Activated CD8-positive, alpha-beta memory T cell treated with anti-CD3 and anti-CD28 coated beads, Interleukin-2, amount 50 U/mL, for 24 hours (primary cell): ENCODE results near the gene SDE2.
"Not testable (repeated sequence)": the region's sequence is repeated elsewhere in the genome, so short reads cannot be mapped to it uniquely, and the experiment has no call there.

Experiments
- DNase-seq: peaks from one replicate; pipeline ENCODE4 v3.0.0-alpha.2; 2020; ENCODE audit errors: extremely low read depth

The SDE2 gene

DNA sequence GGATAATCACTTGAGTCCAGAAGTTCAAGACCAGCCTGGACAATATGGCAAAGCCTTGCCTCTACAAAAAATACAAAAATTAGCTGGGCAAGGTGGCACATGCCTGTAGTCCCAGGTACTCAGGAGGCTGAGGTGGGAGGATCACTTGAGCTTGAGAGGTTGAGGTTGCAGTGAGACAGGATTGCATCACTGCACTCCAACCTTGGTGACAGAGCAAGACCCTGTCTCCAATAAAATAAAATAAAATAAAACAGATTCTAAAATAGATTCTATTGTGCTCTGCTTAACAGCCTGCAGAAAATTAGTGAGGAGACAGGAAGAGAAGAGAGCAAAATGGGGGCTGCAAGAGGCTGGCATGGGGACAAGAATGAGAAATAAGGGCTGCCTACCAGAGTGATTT is 7.5 kb upstream of the SDE2 start:
- DNase-seq = no peak

DNA sequence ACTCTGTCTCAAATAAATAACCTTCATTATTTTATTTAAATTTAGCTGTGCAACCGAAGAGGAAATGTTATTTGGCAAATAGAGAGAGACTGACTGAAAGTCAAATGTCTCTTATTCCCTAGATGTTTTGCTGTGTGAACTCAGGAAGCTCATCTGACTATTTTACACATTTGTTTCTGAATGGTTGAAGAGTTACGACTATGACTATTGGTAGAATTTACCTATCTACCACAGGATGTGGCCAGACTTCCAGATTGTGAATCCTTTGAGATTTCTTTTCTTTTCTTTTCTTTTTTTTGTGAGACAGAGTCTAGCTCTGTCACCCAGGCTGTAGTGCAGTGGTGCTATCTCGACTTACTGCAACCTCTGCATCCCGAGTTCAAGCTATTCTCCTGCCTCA is 5.3 kb upstream of the SDE2 start:
- no peak for DNase-seq

DNA sequence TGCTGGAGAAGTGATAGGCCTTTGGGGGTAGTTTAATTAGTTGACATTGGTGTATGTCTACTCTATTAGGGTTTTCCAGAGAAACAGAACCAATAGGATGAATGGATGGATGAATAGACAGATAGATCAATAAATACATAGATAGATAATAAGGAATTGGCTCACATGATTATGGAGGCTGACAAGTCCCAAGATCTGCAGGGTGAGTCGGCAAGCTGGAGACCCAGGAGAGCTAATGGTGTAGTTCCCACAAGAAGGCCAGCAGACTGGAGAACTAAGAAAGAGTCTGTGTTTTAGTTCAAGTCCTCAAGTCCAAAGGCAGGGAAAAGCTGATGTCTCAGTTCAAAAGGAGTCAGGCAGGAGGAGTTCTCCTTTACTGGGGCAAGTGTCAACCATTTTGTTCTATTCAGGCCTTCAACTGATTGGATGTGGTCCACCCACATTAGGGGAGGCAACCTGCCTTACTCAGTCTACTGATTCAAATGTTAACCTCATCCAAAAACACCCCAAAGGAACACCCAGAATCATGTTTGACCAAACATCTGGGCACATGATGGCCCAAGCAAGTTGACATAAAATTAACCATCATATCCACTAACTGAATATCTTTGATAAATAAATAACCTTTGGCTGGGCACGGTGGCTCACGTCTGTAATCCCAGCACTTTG is 4.5 kb upstream of the SDE2 start:
- DNase-seq = no peak

DNA sequence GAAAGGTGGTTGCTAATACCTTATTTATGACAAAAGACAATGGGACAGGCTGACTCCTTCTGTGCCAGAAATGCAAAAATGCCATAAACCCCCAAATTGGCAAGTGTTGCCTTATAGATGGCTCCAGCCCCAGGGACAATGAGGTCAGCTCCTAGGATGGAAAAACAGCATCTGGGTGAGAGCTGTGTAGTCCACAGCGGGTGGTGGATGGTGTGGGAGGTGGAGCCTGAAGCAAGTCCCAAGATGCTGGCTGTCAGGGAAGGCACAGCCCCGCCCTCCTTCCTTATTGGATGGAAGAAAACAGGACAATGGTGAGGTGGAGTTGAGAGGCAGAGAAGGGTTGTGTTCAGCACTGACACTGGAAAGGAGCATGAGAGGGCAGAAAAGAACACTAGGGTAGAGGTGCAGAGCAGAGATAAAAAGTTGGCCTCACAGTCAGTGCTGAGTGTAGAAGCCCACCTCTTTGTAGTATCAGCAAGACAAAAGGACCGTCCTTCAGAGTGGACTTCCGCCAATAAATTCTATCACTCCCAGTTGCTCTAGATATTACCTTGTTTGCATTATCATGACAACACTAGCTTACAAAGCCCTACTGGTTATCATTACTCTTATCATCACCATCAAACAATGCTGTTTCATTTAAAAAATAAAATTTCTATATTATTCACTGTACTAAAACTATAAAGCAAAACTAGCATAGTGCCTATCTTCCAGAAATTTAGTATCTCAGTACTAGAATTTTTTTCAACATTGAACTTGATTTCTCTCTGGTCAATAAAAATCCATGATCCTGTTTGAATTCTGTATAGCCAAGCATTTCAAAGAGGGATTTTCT is 3.7 kb upstream of the SDE2 start:
- no peak for DNase-seq

DNA sequence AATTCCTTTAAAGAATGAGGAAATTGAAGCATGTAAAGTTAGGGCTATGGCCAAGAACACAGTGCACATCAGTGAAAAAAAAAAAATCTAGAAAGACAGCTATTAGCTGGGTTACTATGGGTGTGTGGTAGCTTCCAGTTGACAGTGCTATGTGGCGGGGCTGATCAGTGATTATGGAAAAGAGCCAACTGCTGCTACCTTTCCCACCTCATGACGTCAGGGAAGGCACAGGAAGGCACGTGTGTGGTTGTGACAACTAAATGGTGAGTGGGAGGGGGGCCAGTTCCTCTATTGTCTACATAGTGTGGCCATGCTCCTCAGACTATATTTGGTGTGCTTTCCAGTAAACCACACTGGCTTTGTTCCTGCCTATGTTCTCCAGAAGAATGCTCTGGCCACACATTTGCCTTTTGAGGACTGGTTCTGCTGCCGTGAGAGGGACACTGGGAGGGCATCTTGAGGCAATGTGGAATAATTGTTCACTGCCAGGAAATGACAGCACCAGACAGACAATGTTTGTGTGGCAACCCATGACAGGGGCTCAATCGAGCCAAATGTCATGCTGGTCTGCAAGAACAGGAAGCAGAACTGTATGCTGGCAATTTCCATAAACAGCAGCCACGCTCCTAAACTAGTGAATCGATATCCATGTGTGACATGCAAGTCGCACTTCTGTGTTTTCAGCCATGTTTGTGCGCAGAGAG is 3.0 kb upstream of the SDE2 start:
- no peak for DNase-seq

DNA sequence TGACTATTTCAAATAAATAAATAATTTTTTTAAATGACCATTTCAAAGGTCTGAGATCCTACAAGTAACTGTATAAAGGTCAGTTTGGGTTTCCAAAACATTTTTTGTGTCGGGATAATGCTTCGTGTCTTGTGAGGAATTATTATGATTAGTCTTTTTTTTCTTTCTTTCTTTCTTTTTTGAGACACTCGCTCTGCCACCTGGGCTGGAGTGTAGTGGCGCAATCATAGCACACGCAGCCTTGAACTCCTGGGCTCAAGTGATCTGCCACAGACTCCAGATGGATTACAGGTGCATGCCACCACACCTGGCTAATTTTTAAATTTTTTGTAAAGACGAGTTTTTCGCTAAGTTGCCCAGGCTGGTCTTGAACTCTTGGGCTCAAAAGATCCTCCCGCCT is 1.9 kb upstream of the SDE2 start:
- no peak for DNase-seq

DNA sequence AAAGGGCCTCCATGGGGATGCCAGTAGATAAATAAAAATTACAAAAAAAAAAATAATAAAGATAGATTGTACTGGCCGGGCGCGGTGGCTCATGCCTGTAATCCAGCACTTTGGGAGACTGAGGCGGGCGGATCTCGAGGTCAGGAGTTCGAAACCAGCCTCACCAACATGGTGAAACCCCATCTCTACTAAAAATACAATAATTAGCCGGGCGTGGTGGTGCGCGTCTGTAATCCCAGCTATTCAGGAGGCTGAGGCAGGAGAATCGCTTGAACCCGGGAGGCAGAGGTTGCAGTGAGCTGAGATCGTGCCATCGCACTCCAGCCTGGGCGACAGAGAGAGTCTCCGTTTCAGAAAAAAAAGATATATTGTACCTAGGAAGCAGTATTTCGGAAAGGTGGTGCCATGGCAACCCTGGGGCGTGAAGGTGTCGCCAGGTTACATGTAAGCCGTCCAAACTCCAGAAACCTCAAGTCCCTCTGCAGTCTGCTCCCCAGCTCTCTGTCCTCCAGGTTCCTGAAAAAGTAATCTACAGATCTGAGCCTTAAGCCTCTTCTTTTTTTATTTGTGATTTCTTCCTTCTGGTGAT is 1.4 kb upstream of the SDE2 start:
- DNase-seq = not testable (repeated sequence)

DNA sequence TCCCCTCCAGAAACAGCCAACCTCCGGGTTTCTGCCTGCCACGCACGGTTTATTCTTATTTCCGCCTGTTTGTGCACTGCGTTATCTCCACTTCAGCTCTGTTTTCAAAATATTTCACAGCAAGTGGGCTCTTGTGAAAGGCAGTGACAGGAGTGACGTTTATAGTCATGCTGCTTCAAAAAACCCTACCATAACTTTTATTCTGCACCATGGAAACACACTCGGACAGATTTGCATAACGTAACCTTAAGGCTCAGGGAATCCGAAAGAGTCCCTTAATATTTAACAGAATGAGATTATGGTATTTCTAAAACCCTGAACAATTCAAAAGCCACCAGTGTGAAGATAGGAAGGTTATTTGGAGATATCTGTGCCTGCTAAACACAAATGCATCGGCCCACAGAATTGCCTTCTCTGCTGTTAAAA is 782 bp upstream of the SDE2 start:
- no peak for DNase-seq

DNA sequence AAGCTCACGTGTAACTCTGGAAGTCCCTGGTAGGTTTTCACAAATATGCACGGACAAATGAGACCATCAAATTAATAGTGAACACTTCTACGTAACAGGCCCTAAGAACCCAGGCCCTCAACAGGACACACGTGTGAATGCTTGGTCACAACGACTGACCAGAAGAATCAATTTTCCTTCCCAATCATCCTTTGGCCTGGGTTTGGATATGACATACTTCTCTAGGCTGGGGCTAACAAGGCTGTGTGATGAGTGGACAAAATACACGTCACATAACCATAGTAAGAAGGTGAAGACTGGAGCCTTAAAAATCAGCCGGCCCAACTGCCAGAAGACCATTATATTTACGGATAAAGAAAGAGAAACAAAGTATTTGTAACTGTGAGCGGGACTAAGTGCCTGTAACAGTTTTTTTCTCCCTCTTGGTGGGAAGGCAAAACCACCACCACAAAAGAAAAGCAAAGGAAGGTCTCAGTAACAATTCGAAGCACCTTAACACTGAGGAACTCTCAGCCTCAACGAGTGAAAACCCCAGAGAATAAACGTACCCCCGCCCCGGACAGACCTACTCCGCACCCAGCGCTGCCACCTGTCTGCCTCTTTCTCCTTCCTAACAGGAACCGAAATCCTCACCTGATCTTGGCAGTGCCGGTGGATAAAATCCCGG is 450 bp downstream of the SDE2 start:
- no peak for DNase-seq

DNA sequence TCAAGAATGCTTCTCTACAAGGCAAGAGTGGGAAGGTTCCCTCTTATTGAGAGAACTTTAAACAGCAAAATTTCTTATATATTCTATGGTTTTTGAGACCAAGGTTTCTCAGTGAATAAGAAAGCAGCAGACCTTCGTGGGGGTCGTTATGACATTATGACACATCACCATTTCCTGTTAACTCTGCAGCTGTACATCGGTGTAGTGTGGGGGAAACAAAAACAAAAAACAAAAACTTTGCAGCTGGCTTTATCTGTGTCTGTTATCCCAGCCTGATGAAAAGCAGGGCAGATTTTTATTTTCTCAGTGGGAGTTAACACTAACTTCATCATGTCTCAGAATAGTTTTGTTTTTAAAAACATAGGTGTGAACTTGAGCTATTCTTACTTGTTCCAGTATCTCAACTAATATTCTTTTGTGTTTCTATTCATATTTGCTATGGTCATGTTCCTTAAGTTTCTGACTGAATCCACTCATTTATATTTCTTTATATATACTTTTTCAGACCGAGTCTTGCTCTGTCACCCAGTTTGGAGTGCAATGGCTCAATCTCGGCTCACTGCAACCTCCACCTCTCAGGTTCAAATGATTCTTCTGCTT is 2.1 kb downstream of the SDE2 start:
- no peak for DNase-seq

DNA sequence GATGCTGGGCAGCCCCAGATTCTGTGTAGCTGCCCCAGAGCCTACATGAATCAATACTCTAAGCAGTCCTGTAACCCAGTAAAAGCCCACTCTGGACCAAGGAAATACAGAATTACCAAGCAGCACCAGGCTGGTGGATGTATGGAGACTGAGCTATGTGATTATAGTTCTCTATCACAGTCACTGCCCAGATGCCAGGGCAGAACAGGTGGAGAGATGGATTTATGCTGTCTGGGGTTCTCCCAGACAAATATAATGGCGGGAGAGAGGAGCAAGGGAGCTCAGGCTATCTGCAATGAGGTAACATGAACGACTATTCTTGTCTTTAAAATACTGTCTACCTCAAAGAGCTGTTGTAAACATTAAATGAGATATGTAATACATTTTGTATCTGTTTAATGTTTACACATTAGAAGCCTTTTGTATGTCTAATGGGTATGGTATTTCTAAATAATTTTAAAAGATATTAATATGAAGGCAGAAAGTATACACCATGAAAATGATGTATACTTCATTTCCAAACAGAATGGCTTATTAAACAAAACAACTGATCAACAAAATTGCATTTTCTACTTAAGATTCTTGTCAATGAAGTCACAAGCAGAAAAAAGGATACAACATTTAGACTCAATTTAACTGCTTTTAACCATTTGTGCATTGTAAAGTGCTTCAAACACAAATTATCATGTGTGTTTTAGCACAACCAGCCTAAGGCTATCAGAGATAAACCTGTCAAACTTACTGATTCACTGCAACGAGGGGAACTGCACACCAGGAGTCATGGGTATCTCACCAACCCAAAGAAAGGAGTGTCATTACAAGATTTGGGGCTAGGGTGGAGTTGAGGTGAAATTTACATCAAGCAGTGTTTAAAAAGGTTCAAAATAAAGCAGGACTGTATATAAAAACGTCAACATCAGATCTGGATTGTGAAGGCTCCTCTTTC is 3.0 kb downstream of the SDE2 start:
- DNase-seq = no peak

DNA sequence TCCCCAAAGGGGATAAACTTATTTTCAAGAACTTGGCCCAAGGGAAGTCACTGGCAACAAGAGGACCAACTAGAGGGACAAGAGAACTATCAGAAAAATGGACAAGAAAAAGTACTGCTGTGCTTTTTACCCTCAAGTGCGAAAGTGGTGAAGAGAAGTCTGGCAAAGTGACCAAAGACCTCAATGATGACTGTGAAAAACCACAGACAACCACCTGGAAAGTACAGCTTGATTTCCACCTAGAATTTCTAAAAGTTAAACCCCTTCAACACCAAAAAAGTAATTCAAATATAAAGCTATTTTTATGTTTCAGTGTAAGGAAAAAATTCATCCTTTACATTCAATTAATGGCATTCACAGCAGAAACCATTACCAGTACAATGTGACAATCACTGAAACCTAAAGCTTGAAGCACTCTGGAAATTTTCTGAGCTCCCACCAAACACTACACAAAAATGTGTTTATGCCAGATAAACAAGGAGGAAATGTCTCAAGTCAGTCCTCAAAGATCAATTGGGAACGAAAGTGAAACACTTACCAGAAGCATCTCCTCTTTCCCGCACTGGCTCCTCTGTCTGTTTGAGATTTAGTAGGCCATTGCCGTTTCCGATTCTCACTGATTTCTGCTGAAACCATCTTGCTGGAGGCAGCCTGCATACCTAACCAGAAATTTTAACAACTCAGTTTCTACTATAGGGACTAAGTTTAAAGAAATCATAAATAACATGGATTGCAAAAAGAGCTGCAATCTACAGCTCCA is 8.3 kb downstream of the SDE2 start:
- DNase-seq = no peak

DNA sequence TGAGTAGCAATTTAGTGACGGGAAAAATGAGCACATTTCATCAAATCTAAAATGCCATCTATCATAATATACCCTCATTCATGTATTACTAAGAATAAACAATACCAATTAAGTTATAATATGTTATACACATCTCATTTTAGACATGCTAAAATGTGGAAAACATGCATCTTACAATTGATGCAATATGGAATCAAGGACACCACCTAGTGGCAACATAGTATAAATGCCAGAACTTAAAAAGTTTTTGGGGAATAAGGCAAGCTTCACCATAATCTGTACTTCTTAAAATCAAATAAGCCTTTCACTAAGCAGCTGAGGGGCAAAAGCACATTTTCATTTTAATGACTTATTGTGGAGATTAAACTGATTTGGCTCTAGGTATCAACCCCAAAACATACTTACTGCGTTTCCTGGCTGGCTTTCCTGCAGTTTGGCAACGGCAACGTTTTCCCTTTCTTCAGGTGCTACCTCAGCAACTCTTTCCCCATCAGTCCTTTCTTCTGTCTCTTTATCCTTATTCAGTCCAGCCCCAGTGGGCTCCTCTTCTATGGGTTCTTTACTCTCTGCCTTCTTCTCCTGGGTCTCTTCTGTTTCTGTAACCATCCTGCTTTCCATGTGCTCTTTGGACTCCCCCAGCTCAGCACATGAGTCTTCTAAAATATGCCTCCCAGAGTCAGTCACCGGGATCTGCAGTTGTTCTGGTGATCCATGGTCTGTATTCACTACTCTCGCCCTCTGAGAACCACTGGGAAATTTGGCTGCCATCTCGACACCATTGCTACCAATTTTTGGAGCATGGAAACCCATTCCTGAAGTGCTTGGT is 11.4 kb downstream of the SDE2 start:
- DNase-seq = no peak

DNA sequence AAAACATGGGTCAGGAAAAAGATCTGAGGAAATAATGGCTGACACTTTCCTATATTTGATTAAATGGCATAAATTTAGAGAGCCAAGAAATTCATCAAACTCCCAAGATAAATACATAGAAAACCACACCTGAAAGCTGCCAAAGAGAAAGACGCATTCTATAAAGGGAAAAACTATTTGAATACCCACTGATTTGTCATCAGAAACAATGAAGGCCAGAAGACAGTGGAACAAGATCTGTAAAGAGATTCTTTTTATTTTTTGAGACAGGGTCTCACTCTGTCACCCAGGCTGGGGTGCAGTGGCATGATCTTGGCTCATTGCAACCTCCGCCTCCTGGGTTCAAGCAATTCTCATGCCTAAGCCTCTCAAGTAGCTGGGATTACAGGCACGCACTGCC is 17.4 kb downstream of the SDE2 start:
- DNase-seq = no peak

DNA sequence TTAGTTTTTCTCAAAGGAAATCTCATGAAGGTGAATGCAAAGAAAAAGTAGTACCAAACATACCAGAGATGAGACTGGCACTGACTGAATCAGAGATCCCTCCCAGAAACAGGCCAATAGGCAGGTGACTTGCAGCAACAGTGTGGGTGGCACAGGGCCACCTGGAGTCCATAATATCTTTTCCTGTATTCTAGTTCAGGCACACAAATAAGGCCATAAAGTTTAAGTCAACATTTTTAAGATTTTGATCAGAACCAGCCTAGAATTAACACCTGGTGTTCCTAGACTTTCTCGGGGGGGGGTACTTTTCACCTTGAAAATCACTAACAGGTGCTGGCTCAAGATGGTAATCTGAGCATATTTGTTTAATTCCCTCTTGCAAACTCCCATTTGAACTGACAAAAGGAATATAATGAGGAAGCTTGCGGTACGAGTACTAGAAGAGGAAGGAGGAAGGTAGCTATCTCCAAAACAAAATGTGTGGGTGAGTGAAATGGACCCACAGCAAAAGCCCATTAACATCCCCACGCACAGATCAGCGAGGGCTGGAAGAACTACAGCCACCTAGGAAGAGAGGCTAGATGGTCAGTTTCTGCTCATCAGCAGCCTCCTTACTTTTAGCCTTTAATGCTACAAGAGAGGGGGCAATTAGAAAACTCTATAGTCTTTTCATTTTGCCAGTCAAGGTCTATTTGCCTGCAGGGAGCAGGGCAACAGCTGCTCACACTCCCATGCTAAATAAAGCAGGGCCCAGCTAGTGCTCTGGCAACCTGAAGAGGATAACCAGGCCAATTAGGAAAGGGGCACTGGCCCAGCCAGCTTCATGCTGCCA is 18.9 kb downstream of the SDE2 start:
- no peak for DNase-seq

DNA sequence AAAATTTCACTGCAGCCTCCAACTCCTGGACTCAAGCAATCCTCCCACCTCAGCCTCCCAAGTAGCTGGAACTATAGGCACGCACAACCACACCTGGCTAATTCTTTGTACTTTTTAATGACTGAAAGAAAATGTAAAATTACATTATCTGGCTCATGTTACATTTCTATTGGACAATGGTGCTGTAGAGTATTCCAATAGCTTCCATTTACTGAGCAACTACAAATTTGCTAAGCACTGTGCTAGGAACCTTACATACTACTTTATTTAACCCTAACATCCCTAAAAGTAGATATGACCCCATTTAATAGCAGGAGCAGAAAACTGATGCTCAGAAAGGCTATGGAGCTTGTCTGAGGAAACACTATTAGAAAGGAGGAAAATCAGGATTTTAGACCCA is 19.7 kb downstream of the SDE2 start:
- no peak for DNase-seq

DNA sequence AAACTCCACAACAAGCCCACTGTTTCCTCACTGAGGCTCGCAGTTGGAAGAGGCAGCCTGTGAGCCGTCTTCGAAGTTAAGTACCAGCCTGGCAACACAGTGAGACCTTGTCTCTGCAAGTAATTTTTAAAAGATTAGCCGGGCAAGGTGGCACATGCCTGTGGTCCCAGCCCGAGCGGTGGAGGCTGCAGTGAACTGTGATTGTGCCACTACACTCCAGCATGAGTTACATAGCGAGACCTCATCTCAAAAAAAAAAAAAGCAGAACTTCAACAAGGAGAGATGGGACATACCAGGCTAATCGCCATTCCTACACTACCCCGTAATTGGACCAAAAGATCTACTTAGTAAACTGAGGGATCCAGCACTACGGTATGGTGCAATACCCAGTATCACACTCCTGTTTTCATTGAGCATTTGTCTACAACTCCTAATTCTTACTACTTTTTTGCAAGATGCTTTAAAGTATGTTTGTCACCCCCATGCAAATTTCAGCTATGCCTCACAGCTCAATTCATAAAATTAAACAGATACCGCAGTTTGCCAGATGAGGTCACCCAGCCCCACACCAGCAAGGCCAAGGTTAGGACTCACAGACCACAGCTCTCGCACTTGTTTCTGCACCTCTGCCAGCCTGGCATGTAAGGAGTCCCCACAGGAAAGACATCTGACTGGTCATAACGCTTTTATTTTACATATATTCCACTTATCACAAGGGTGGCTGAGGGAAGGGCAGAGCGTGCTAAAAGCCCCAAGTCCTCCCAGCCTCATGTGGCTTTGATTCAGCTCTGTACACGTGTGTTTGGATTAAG is 21.0 kb downstream of the SDE2 start:
- DNase-seq = no peak
